DOHH2 (cell line): ENCODE measurements around the gene MAGOH.

Experiments
- EZH2phosphoT487 ChIP-seq: fragments of 200-600 bp; sonication (generic); IDR thresholded peaks from 2 replicates; pipeline ENCODE4 v1.6.1; 2017; ENCODE audit warnings: borderline replicate concordance, mild to moderate bottlenecking, antibody characterized with exemption, low read length, moderate library complexity, mixed read lengths
- TF ChIP-seq, protein P1 (sequence below): fragments of 200-600 bp; sonication (generic); IDR thresholded peaks from one replicate; pipeline ENCODE4 v1.5.1; 2014; ENCODE audit warnings: antibody characterized with exemption, mild to moderate bottlenecking, low read depth, low read length; ENCODE audit not compliant: poor library complexity, severe bottlenecking

DNA sequence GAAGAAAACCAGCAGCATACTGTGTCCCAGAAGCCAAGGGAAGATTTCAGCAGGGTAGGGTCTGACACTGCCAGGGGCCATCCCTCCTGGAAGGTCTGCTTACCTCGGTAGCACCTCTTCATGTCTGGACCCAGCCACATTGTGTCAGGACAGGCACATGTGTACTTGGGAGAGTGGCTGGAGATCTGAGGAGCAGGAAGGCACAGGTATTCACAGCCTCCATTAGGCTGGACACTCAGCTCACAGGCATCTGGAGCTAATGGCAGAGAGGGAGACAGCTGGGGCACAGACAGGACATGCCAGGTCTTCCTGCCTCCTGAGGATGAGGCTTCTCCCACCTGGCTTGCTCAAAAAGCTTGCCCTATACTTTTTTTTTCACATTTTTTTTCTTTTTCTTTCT is 19.9 kb upstream of the MAGOH start:
- TF ChIP-seq EZH2phosphoT487 = no peak
- TF ChIP-seq, protein P1, sequence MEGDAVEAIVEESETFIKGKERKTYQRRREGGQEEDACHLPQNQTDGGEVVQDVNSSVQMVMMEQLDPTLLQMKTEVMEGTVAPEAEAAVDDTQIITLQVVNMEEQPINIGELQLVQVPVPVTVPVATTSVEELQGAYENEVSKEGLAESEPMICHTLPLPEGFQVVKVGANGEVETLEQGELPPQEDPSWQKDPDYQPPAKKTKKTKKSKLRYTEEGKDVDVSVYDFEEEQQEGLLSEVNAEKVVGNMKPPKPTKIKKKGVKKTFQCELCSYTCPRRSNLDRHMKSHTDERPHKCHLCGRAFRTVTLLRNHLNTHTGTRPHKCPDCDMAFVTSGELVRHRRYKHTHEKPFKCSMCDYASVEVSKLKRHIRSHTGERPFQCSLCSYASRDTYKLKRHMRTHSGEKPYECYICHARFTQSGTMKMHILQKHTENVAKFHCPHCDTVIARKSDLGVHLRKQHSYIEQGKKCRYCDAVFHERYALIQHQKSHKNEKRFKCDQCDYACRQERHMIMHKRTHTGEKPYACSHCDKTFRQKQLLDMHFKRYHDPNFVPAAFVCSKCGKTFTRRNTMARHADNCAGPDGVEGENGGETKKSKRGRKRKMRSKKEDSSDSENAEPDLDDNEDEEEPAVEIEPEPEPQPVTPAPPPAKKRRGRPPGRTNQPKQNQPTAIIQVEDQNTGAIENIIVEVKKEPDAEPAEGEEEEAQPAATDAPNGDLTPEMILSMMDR = no peak
